ENCODE results near the gene SMAGP.

SMAGP gene

DNA sequence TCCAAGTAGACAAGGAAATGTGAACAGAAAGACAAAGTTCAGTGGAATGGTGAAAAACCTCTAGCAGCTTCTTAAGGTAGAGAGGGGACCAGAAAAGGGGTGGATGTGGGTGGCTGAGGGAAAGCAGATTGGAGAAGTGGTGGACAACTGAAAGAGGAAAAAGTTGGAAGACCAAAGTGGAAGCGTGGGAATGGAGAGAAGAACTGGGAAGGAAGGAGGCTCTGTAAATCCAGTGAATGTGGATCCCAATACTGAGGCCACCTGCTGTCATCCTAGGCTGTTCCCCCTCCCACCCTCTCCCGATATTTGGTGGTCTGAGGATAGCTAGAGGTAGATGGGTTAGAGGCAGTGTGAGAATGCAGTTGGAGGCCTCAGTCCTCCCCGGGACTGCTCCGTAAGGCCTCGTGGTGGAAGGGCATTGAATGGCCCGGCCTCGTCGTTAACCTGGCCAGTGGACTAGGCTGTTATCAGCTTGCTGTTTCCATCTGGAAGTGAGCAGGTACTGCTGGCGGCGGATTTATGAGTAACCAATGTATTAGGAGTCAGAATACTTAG is 51.5 kb downstream of the SMAGP start:
- Histone ChIP-seq H4K8ac (ENCODE audit: low read depth, low read length) (peak overlapping the region; percentile 72), H3K23ac (ENCODE audit: low read length) (no peak overlapping the region), H3K4ac (ENCODE audit: low read depth, low read length) (no peak overlapping the region), H3K27me3 (ENCODE audit: insufficient read depth, low read length) (no peaks in the 10 kb centered on the region), H3K9ac (ENCODE audit: low read length) (no peak overlapping the region), H2BK5ac (ENCODE audit: low read depth, low read length, poor library complexity) (no peak overlapping the region), H3K79me2 (ENCODE audit: control insufficient read depth, insufficient read depth, low read length, poor library complexity) (peaks cover 2% of the 10 kb centered on the region), H3K4me1 (ENCODE audit: control insufficient read depth in 1 of 2, insufficient read depth in 2 of 2, low read length in 2 of 2) (peaks cover 4 to 10% of the 10 kb centered on the region in 2 experiments), H3K36me3 (ENCODE audit: control insufficient read depth in 1 of 2, insufficient read depth in 2 of 2, low read length in 2 of 2) (no peaks in the 10 kb centered on the region), H3K18ac (ENCODE audit: low read length) (no peak overlapping the region), H3K9me3 (ENCODE audit: insufficient read depth, low read depth, low read length) (no peaks in the 10 kb centered on the region), H4K12ac (ENCODE audit: low read depth, low read length) (no peak overlapping the region), H3K14ac (ENCODE audit: low read length) (no peak overlapping the region), H4K91ac (ENCODE audit: low read depth, low read length) (peak overlapping the region; percentile 67), H2AFZ (ENCODE audit: insufficient read depth, low read length, poor library complexity) (no peak overlapping the region), H3K79me1 (ENCODE audit: low read length) (peaks cover 9% of the 10 kb centered on the region), H2AK5ac (ENCODE audit: low read length) (no peak overlapping the region), H3K27ac (ENCODE audit: low read depth, low read length) (no peak overlapping the region), H2BK120ac (ENCODE audit: insufficient read depth, low read length, poor library complexity) (no peak overlapping the region), H3K4me2 (ENCODE audit: low read length) (peak overlapping the region; percentile 80), H2BK12ac (ENCODE audit: low read length) (no peak overlapping the region), H3K4me3 (ENCODE audit: low read depth, low read length) (no peak overlapping the region)
- DNase-seq, result peak in 1 of 2 donors; percentile 18
- no CpG with 5 or more reads among the region's 10 CpGs for WGBS (ENCODE audit: extremely low coverage, insufficient coverage, insufficient read length)

- Histone ChIP-seq H3K18ac (ENCODE audit: low read length) (peak within 1 kb of the TSS; percentile 77), H3K27ac (ENCODE audit: low read depth, low read length) (peak within 1 kb of the TSS; percentile 51), H3K27me3 (ENCODE audit: insufficient read depth, low read length) (no peaks in the 10 kb centered on the region), H2BK12ac (ENCODE audit: low read length) (no peak within 1 kb of the TSS), H3K9me3 (ENCODE audit: insufficient read depth, low read depth, low read length) (no peaks in the 10 kb centered on the region), H4K12ac (ENCODE audit: low read depth, low read length) (peak within 1 kb of the TSS; percentile 74), H3K4ac (ENCODE audit: low read depth, low read length) (peak within 1 kb of the TSS; percentile 67), H3K14ac (ENCODE audit: low read length) (peak within 1 kb of the TSS; percentile 91), H3K36me3 (ENCODE audit: control insufficient read depth in 1 of 2, insufficient read depth in 2 of 2, low read length in 2 of 2) (no peaks in the 10 kb centered on the region), H3K4me2 (ENCODE audit: low read length) (peak within 1 kb of the TSS; percentile 80), H3K79me2 (ENCODE audit: control insufficient read depth, insufficient read depth, low read length, poor library complexity) (peaks cover 2% of the 10 kb centered on the region), H3K79me1 (ENCODE audit: low read length) (peaks cover 9% of the 10 kb centered on the region), H3K23ac (ENCODE audit: low read length) (no peak within 1 kb of the TSS), H3K4me3 (ENCODE audit: low read depth, low read length) (peak within 1 kb of the TSS; percentile 85), H3K4me1 (ENCODE audit: control insufficient read depth in 1 of 2, insufficient read depth in 2 of 2, low read length in 2 of 2) (peaks cover 4 to 10% of the 10 kb centered on the region in 2 experiments), H2AFZ (ENCODE audit: insufficient read depth, low read length, poor library complexity) (peak within 1 kb of the TSS; percentile 59), H4K91ac (ENCODE audit: low read depth, low read length) (peak within 1 kb of the TSS; percentile 74), H2BK120ac (ENCODE audit: insufficient read depth, low read length, poor library complexity) (peak within 1 kb of the TSS; percentile 87), H2AK5ac (ENCODE audit: low read length) (no peak within 1 kb of the TSS), H2BK5ac (ENCODE audit: low read depth, low read length, poor library complexity) (peak within 1 kb of the TSS; percentile 83), H4K8ac (ENCODE audit: low read depth, low read length) (peak within 1 kb of the TSS; percentile 72), H3K9ac (ENCODE audit: low read length) (peak within 1 kb of the TSS; percentile 81)
- peak; percentile 70 to 84 for DNase-seq
- WGBS (ENCODE audit: extremely low coverage, insufficient coverage, insufficient read length), result no CpG with 5 or more reads among the region's 35 CpGs
Measured at GRCh38 chr12:51217968-51218606, 52.1 kb downstream of the SMAGP start, which contains the start of gene POU6F1. POU6F1 (minus strand) TSS chr12:51218062; CDS start chr12:51206836, 11,226 bp downstream.

DNA sequence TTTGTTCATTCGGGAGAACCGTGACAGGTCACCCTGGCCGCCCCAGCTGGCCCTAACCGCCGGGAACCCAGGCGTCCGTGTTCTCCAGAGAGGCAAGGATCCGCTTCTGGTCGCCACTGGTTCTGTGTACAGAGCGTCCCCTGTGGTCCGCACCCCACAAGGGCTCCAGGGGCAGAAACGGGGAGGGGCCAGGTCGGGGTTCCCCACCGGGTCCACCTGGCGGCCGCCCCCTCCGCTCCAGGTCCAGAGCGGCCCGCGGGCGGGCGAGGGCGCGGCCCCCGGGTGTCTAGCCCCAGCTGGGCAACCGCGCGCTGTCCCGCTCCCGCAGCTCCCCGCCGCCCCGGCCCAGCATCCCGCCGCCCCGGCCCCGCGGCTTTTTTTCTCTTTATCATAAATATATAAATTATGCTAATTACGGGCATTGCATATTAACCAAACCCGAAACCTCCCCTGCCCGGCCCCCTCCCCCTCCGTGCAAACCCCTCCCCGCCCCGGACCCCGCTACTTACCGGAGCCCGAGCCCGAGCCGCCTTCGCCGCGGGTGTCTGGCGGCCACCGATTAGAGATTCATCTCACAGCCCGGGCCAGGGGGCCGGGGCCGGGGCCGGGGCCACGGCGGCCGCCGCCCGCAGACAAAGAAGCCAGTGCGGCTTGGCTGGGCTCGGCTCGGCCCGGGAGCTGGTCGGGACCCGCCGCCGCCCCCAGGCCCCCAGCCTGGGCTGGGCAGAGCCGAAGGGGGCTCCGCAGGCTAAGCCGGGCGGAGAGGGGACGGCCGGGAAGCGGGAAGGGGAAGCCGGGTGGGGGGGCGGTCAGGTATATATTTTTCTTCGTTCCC is 52.9 kb downstream of the SMAGP start:
- Histone ChIP-seq H3K27ac (ENCODE audit: low read depth, low read length) (peak overlapping the region; percentile 51), H3K9ac (ENCODE audit: low read length) (peak overlapping the region; percentile 81), H3K27me3 (ENCODE audit: insufficient read depth, low read length) (no peaks in the 10 kb centered on the region), H3K4me3 (ENCODE audit: low read depth, low read length) (peak overlapping the region; percentile 85), H2BK12ac (ENCODE audit: low read length) (no peak overlapping the region), H3K36me3 (ENCODE audit: control insufficient read depth in 1 of 2, insufficient read depth in 2 of 2, low read length in 2 of 2) (no peaks in the 10 kb centered on the region), H3K23ac (ENCODE audit: low read length) (no peak overlapping the region), H3K4me2 (ENCODE audit: low read length) (peak overlapping the region; percentile 80), H2AK5ac (ENCODE audit: low read length) (no peak overlapping the region), H4K91ac (ENCODE audit: low read depth, low read length) (peak overlapping the region; percentile 74), H3K79me2 (ENCODE audit: control insufficient read depth, insufficient read depth, low read length, poor library complexity) (peaks cover 2% of the 10 kb centered on the region), H2AFZ (ENCODE audit: insufficient read depth, low read length, poor library complexity) (peak overlapping the region; percentile 59), H3K18ac (ENCODE audit: low read length) (peak overlapping the region; percentile 77), H2BK120ac (ENCODE audit: insufficient read depth, low read length, poor library complexity) (peak overlapping the region; percentile 87), H3K9me3 (ENCODE audit: insufficient read depth, low read depth, low read length) (no peaks in the 10 kb centered on the region), H2BK5ac (ENCODE audit: low read depth, low read length, poor library complexity) (peak overlapping the region; percentile 83), H3K4ac (ENCODE audit: low read depth, low read length) (peak overlapping the region; percentile 67), H3K4me1 (ENCODE audit: control insufficient read depth in 1 of 2, insufficient read depth in 2 of 2, low read length in 2 of 2) (peaks cover 4 to 10% of the 10 kb centered on the region in 2 experiments), H3K14ac (ENCODE audit: low read length) (peak overlapping the region; percentile 91), H4K12ac (ENCODE audit: low read depth, low read length) (peak overlapping the region; percentile 74), H4K8ac (ENCODE audit: low read depth, low read length) (peak overlapping the region; percentile 53), H3K79me1 (ENCODE audit: low read length) (peaks cover 9% of the 10 kb centered on the region)
- no CpG with 5 or more reads among the region's 81 CpGs for WGBS (ENCODE audit: extremely low coverage, insufficient coverage, insufficient read length)
- peak in 1 of 2 donors; percentile 23 for DNase-seq

DNA sequence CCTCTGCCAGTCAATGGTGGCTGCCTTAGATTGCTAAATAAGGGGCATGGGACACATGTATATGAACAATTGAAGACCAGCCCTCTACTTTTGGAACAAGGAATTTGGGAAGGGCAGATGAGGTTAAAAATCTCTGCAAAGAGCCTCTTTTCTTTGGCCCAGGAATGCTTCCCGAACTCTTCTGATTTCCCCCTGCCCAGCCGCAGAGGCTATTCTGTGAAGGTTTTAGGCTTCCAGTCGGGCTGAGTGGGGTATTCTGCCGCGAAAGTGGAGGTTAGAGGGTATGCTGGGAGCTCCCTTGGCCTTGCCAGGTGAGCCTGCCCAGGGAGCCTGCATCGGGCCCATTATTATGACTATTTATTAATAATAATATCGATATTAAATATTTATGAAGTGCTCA is 53.6 kb downstream of the SMAGP start:
- Histone ChIP-seq H3K18ac (ENCODE audit: low read length) (no peak overlapping the region), H3K4me2 (ENCODE audit: low read length) (peak overlapping the region; percentile 79), H4K91ac (ENCODE audit: low read depth, low read length) (no peak overlapping the region), H3K4ac (ENCODE audit: low read depth, low read length) (no peak overlapping the region), H3K79me1 (ENCODE audit: low read length) (peaks cover 9% of the 10 kb centered on the region), H4K8ac (ENCODE audit: low read depth, low read length) (peak overlapping the region; percentile 49), H3K23ac (ENCODE audit: low read length) (no peak overlapping the region), H3K4me1 (ENCODE audit: control insufficient read depth in 1 of 2, insufficient read depth in 2 of 2, low read length in 2 of 2) (peaks cover 4 to 10% of the 10 kb centered on the region in 2 experiments), H3K27ac (ENCODE audit: low read depth, low read length) (no peak overlapping the region), H3K9ac (ENCODE audit: low read length) (no peak overlapping the region), H3K4me3 (ENCODE audit: low read depth, low read length) (peak overlapping the region; percentile 75), H2BK5ac (ENCODE audit: low read depth, low read length, poor library complexity) (no peak overlapping the region), H2AFZ (ENCODE audit: insufficient read depth, low read length, poor library complexity) (no peak overlapping the region), H2BK120ac (ENCODE audit: insufficient read depth, low read length, poor library complexity) (no peak overlapping the region), H3K79me2 (ENCODE audit: control insufficient read depth, insufficient read depth, low read length, poor library complexity) (peaks cover 2% of the 10 kb centered on the region), H2AK5ac (ENCODE audit: low read length) (no peak overlapping the region), H3K9me3 (ENCODE audit: insufficient read depth, low read depth, low read length) (no peaks in the 10 kb centered on the region), H3K36me3 (ENCODE audit: control insufficient read depth in 1 of 2, insufficient read depth in 2 of 2, low read length in 2 of 2) (no peaks in the 10 kb centered on the region), H3K27me3 (ENCODE audit: insufficient read depth, low read length) (no peaks in the 10 kb centered on the region), H2BK12ac (ENCODE audit: low read length) (no peak overlapping the region), H4K12ac (ENCODE audit: low read depth, low read length) (no peak overlapping the region), H3K14ac (ENCODE audit: low read length) (no peak overlapping the region)
- no peak for DNase-seq
- no CpG with 5 or more reads among the region's 7 CpGs for WGBS (ENCODE audit: extremely low coverage, insufficient coverage, insufficient read length)
